Measurements from ENCODE around the gene DTNBP1.

The DTNBP1 gene

GRCh38 chr6:15586503-15586902, 76.3 kb downstream of the DTNBP1 start:
- no peak for DNase-seq

GRCh38 chr6:15585760-15586214, 77.0 kb downstream of the DTNBP1 start:
- no peak for DNase-seq

- DNase-seq, result no peak
These were observed 80.3 kb downstream of the DTNBP1 start for GRCh38 chr6:15582499-15582898.

- no peak for DNase-seq
These were observed 81.1 kb downstream of the DTNBP1 start for GRCh38 chr6:15581751-15582150.

GRCh38 chr6:15580326-15580725, 82.5 kb downstream of the DTNBP1 start:
- DNase-seq, result no peak

- DNase-seq, result no peak
These were observed 84.0 kb downstream of the DTNBP1 start for GRCh38 chr6:15578716-15579391.

GRCh38 chr6:15577550-15578171, 85.2 kb downstream of the DTNBP1 start:
- DNase-seq, result no peak

GRCh38 chr6:15577106-15577505, 85.7 kb downstream of the DTNBP1 start:
- no peak for DNase-seq

GRCh38 chr6:15575357-15576033, 87.3 kb downstream of the DTNBP1 start:
- DNase-seq, result no peak

GRCh38 chr6:15574486-15574885, 88.3 kb downstream of the DTNBP1 start:
- DNase-seq, result no peak

- DNase-seq, result no peak
These were observed 88.8 kb downstream of the DTNBP1 start for GRCh38 chr6:15574023-15574422.

- no peak for DNase-seq
These were observed 89.4 kb downstream of the DTNBP1 start for GRCh38 chr6:15573384-15573783.

- DNase-seq, result no peak
These were observed 90.4 kb downstream of the DTNBP1 start for GRCh38 chr6:15572296-15573016.

GRCh38 chr6:15570171-15570570, 92.7 kb downstream of the DTNBP1 start:
- DNase-seq, result no peak

GRCh38 chr6:15569035-15569995, 93.5 kb downstream of the DTNBP1 start:
- no peak for DNase-seq

GRCh38 chr6:15562977-15563376, 99.9 kb downstream of the DTNBP1 start:
- no peak for DNase-seq

GRCh38 chr6:15561447-15562199, 101.2 kb downstream of the DTNBP1 start:
- no peak for DNase-seq

GRCh38 chr6:15560713-15561112, 102.1 kb downstream of the DTNBP1 start:
- no peak for DNase-seq

GRCh38 chr6:15557174-15557573, 105.7 kb downstream of the DTNBP1 start:
- DNase-seq, result no peak

- no peak for DNase-seq
These were observed 106.1 kb downstream of the DTNBP1 start for GRCh38 chr6:15556711-15557110.
